ENCODE results near the gene CASKIN1. TPM values are rescaled to one million over a fixed set of nuclear protein-coding genes. Genes with fewer than 3 reads are reported as not detected.

Gene CASKIN1
- total and polyA plus RNA-seq, 10 donors, result 0.24 to 0.32 (median 0.30) TPM; not detected in 7

- DNase-seq, result no peak
- no peak for TF ChIP-seq POLR2A (IDR thresholded peaks at IDR 0.05)
- TF ChIP-seq CTCF (IDR thresholded peaks at IDR 0.05 in 8 of 11, conservative IDR thresholded peaks at IDR 0.05 in 3 of 11), result no peak
- no peak for TF ChIP-seq POLR2AphosphoS5 (IDR thresholded peaks at IDR 0.05)
- WGBS, 5 donors, result 78 to 89% (median 86%) methylated on average over 12 to 15 of the region's 15 CpGs
- H3K36me3 ChIP-seq, result peaks cover 4 to 88% (median 37%) of the 10 kb centered on the region in 6 donors
- H3K27me3 ChIP-seq (replicated peaks in 1 of 7), result peaks cover 0 to 43% (median 26%) of the 10 kb centered on the region in 7 donors
- no peak overlapping the region for H3K4me3 ChIP-seq
- intact Hi-C loops (cut with DNase I; ENCODE audit: low total_unique reads), result no loop called here
- H3K27ac ChIP-seq, result no peak overlapping the region
- H3K4me1 ChIP-seq, result peaks cover 11 to 44% (median 19%) of the 10 kb centered on the region in 6 donors
- H3K9me3 ChIP-seq, result no peaks in the 10 kb centered on the region
These were observed 42.7 kb upstream of the CASKIN1 start for GRCh38 chr16:2238838-2239675.

GRCh38 chr16:2238150-2238837 is 41.9 kb upstream of the CASKIN1 start:
- peaks cover 0 to 49% (median 26%) of the 10 kb centered on the region in 7 donors for H3K27me3 ChIP-seq (replicated peaks in 1 of 7)
- H3K9me3 ChIP-seq, result no peaks in the 10 kb centered on the region
- H3K4me1 ChIP-seq, result peaks cover 11 to 42% (median 19%) of the 10 kb centered on the region in 6 donors
- TF ChIP-seq CTCF (IDR thresholded peaks at IDR 0.05 in 8 of 11, conservative IDR thresholded peaks at IDR 0.05 in 3 of 11), result no peak
- peak in 2 of 3 donors; percentile 5 to 7 for TF ChIP-seq POLR2AphosphoS5 (IDR thresholded peaks at IDR 0.05)
- no peak for TF ChIP-seq POLR2A (IDR thresholded peaks at IDR 0.05)
- DNase-seq, result no peak
- H3K36me3 ChIP-seq, result peaks cover 8 to 88% (median 38%) of the 10 kb centered on the region in 6 donors
- 56 to 74% (median 68%) methylated on average over 10 to 18 of the region's 18 CpGs for WGBS, 5 donors
- H3K27ac ChIP-seq, result no peak overlapping the region
- H3K4me3 ChIP-seq, result no peak overlapping the region
- intact Hi-C loops (cut with DNase I; ENCODE audit: low total_unique reads), result no loop called here

- Histone ChIP-seq H3K4me3 (no peak overlapping the region), H3K27ac (no peak overlapping the region), H3K4me1 (peaks cover 11 to 35% (median 19%) of the 10 kb centered on the region in 6 donors), H3K27me3 (replicated peaks in 1 of 7) (peaks cover 0 to 53% (median 26%) of the 10 kb centered on the region in 7 donors), H3K36me3 (peaks cover 13 to 88% (median 39%) of the 10 kb centered on the region in 6 donors), H3K9me3 (no peaks in the 10 kb centered on the region)
- intact Hi-C loops (cut with DNase I; ENCODE audit: low total_unique reads), result no loop called here
- TF ChIP-seq POLR2AphosphoS5 (IDR thresholded peaks at IDR 0.05), result peak; percentile 9 to 50 (median 30)
- TF ChIP-seq POLR2A (IDR thresholded peaks at IDR 0.05), result no peak
- no peak for TF ChIP-seq CTCF (IDR thresholded peaks at IDR 0.05 in 8 of 11, conservative IDR thresholded peaks at IDR 0.05 in 3 of 11)
- 17 to 30% (median 20%) methylated on average over 4 to 65 of the region's 65 CpGs for WGBS, 5 donors
- DNase-seq, result no peak
These were observed 41.2 kb upstream of the CASKIN1 start for GRCh38 chr16:2237493-2238149.

Data from spleen (tissue), 11 donors.